Activated CD8-positive, alpha-beta T cell treated with anti-CD3 and anti-CD28 coated beads, Interleukin-2, amount 10 ng/mL, durations not matched to agents 7 days and 5 days (primary cell): ENCODE results near the gene CASR. TPM values are rescaled to one million over a fixed set of nuclear protein-coding genes. Genes with fewer than 3 reads are reported as not detected.

Experiments used
- ATAC-seq: fragments of 150-1000 bp; cut with Tn5 transposase; one replicate; pipeline ENCODE4 v1.10.0; 2021; ENCODE audit warnings: moderate library complexity
- CTCF ChIA-PET: fragments of 350-600 bp; sonication (Branson Sonifier 250); formaldehyde crosslinking; loops from one replicate; lab custom pipeline; 2021; ENCODE audit warnings: antibody characterized with exemption; lab: Charles Lee
- POLR2A ChIA-PET: fragments of 350-600 bp; sonication (Branson Sonifier 250); formaldehyde crosslinking; loops from one replicate; lab custom pipeline; 2021; ENCODE audit warnings: antibody characterized with exemption; lab: Charles Lee
- DNase-seq: peaks from one replicate; pipeline ENCODE4 v3.0.0-alpha.2; 2020
- H3K27ac Mint-ChIP-seq: one replicate; pipeline ENCODE4 v1.8.0; 2021; ENCODE audit warnings: mild to moderate bottlenecking, mixed read lengths
- H3K27me3 Mint-ChIP-seq: one replicate; pipeline ENCODE4 v1.8.0; 2021; ENCODE audit warnings: low read depth, mixed read lengths
- H3K36me3 Mint-ChIP-seq: one replicate; pipeline ENCODE4 v1.8.0; 2021; ENCODE audit warnings: low read depth, mixed read lengths
- H3K4me1 Mint-ChIP-seq: one replicate; pipeline ENCODE4 v1.8.0; 2021; ENCODE audit warnings: low read depth, mixed read lengths
- H3K4me3 Mint-ChIP-seq: one replicate; pipeline ENCODE4 v1.8.0; 2021; ENCODE audit warnings: mild to moderate bottlenecking, mixed read lengths
- H3K9me3 Mint-ChIP-seq: one replicate; pipeline ENCODE4 v1.8.0; 2022; ENCODE audit warnings: mixed read lengths; ENCODE audit not compliant: insufficient read depth
- total RNA-seq, 2 experiments: library from RNA; stranded (reverse); gene quantifications; one replicate each; pipeline ENCODE4 v1.2.3, GENCODE V29; 2021

Gene CASR
- total RNA-seq, 2 experiments from 2014 or later: not detected

DNA sequence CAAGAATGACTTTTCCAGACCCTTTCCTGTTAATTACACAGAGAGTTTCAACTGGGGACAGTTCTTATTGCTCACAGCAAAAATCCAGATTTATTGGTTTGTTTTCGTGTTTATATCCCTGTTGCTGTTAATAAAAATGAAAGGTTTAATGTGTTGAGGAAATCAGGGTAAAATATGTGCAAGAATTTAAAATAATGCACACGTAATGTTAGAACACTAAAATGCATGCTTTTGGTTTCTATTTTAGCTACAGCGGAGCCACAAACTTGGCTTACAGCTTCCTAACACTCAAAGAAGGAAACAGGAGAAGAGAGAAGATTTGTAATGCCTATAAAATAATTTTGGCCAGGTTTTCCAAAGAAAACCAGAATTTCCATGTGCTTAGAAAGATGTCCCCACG lies 62.7 kb downstream of the CASR start:
- DNase-seq: no peak
- H3K27ac Mint-ChIP-seq: peak overlapping the region; percentile 73
- no peaks in the 10 kb centered on the region for H3K9me3 Mint-ChIP-seq
- no peaks in the 10 kb centered on the region for H3K36me3 Mint-ChIP-seq
- POLR2A ChIA-PET: interaction anchor here (1.0 kb wide), 1 partner anchor 701 kb away, joined by 3 read pairs; the partner anchor contains the start of gene POLQ
- H3K4me3 Mint-ChIP-seq: peak overlapping the region; percentile 64
- CTCF ChIA-PET: interaction anchor here (1.0 to 1.7 kb wide), 9 partner anchors 8 to 145 kb away, joined by 3 to 10 read pairs (median 4); no protein-coding TSS in a partner anchor
- H3K4me1 Mint-ChIP-seq: peaks cover 20% of the 10 kb centered on the region
- ATAC-seq: no peak
- peaks cover 30% of the 10 kb centered on the region for H3K27me3 Mint-ChIP-seq

DNA sequence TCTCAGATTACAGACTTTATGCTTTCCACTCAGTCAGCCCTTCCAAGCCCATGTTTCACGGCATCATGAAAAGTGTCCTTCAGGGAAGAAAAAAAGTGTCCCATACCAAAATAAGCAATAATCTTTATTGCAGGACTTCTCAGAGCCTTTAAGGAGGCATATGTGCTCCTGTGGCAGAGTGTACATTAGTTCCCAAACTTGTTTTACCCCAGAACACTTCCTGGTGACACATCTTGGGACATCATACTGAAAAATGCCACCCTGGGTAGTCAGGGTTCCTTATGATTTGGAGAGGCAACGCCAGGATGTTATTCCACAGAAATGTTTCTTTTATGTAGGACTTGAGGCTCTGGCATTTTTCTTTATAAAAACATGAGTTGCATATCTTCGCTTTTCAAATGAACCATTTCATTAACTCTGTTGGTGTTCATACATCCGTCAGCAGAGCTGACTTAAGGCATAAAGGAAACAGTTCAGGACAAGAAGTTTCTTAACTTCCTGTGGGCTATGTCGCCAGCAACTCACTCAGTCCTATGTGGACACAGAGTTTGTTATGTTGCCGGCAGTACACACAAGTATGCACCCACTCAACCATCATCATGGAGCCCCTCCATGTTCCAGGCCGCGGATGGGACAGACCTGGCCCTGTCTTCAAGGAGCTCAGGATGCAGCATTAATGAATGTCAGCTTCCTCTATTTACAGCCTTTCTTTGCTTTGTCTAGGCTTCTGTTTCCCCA lies 63.8 kb downstream of the CASR start:
- ChIA-PET CTCF (interaction anchor here (1.2 to 1.7 kb wide), 6 partner anchors 12 to 146 kb away, joined by 3 to 7 read pairs (median 4); no protein-coding TSS in a partner anchor), POLR2A (interaction anchor here (1.0 kb wide), 1 partner anchor 702 kb away, joined by 3 read pairs; the partner anchor contains the start of gene POLQ)
- Mint-ChIP-seq H3K27ac (no peak overlapping the region), H3K4me1 (peaks cover 20% of the 10 kb centered on the region), H3K4me3 (no peak overlapping the region), H3K27me3 (peaks cover 22% of the 10 kb centered on the region), H3K9me3 (no peaks in the 10 kb centered on the region), H3K36me3 (no peaks in the 10 kb centered on the region)
- no peak for DNase-seq
- ATAC-seq: no peak

DNA sequence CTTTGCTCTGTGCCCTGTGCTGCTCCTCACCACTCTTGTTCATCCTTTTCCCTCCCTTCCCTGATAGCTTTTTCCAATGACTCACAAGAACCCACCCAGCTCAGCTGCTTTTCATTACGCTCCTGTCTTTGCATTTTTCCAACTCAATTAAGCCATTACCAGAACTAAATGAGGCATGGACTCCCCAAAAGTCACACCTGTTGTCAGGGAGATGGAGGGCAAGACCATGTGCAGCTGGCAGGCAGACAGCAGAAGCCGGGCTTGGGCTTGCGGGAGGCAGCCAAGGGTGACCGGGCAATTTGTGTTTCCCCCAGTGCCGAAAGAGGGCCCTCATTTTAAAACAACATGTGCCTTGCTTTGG lies 64.3 kb downstream of the CASR start:
- no peak overlapping the region for H3K27ac Mint-ChIP-seq
- H3K4me1 Mint-ChIP-seq: peaks cover 20% of the 10 kb centered on the region
- POLR2A ChIA-PET: no interaction called here
- DNase-seq (no peak), ATAC-seq (no peak)
- H3K27me3 Mint-ChIP-seq: peaks cover 19% of the 10 kb centered on the region
- H3K9me3 Mint-ChIP-seq: no peaks in the 10 kb centered on the region
- CTCF ChIA-PET: interaction anchor here (1.2 to 1.3 kb wide), 3 partner anchors 11 to 147 kb away, joined by 3 to 4 read pairs (median 3); no protein-coding TSS in a partner anchor
- no peaks in the 10 kb centered on the region for H3K36me3 Mint-ChIP-seq
- H3K4me3 Mint-ChIP-seq: no peak overlapping the region

DNA sequence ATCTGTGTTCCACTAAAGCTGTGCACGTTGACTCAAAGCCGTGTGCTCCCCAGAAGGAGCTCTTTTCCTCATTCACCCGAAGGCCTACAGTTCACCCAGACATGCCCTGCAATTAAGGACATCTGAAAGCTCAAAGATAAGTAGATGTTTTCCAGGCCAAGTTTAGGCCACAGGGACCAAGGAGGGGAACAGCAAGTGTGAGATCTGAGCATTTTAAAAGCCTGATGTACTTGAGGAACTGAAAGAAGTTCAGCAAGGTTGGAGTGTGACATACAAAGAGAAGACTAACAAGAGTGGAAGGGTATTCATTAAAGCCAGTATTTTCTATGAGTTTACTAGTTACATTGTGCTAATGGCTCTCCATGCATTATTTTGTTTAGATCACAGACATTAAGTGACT lies 68.0 kb downstream of the CASR start:
- ATAC-seq: no peak
- DNase-seq: no peak

DNA sequence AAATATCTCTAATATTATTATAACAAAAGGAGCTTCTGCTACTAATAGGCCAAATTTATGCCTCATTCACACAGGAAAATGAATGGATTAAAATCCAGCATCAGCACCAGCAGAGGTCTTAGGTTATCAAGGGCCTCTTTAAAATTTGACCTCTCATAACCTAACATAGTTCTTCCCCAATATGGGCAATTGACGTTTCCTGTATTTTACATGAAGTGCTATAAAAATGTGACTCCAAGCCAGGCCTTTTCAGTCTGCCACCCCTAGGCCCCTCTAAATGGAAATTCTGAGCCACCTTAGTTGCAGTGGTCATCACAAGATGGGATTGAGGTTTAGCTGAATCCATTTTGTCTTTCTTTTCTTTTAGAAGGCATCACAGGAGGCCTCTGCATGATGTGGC lies 70.1 kb downstream of the CASR start:
- CTCF ChIA-PET: interaction anchor here (1.3 kb wide), 1 partner anchor 152 kb away, joined by 6 read pairs; no protein-coding TSS in a partner anchor

More for the DNA sequence above, 68.0 kb downstream of the CASR start:
- Mint-ChIP-seq H3K4me3 (no peak overlapping the region), H3K4me1 (peaks cover 11% of the 10 kb centered on the region), H3K27me3 (peaks cover 8% of the 10 kb centered on the region), H3K9me3 (no peaks in the 10 kb centered on the region), H3K27ac (no peak overlapping the region), H3K36me3 (no peaks in the 10 kb centered on the region)
- CTCF ChIA-PET: interaction anchor here (1.0 kb wide), 1 partner anchor 148 kb away, joined by 3 read pairs; no protein-coding TSS in a partner anchor
- POLR2A ChIA-PET: no interaction called here

DNA sequence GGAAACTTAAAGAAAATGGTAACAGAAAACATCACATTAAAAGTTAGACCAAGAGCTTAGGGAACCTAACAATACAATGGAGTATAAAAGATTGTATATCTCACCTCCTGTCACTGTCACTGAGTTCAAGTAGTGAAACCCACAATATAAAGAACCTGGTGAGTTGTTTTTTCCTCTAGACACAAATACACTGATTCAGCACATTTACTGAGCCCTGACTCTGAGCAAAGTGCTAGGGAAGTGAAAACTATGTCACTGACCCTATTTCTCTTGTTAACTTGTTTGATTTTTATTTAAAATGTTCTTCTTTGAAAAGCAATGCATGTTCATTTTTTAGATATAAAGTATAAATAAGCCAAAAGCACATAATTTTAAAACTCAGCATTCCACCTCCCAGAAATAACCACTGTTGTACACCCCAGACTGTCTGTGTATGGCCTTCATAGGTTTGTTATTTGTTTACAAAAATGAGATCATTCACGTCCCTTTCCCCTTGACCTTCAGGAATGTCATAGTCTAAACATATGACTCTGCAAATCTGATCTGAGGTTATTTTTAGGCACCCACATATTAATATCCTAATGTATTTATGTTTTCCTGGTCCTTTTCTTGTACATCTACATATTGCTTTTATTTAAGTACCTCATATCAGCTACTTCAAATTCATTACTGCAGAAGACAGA lies 72.4 kb downstream of the CASR start:
- Mint-ChIP-seq H3K27ac (no peak overlapping the region), H3K27me3 (peaks cover 10% of the 10 kb centered on the region), H3K4me3 (no peak overlapping the region), H3K36me3 (no peaks in the 10 kb centered on the region), H3K9me3 (no peaks in the 10 kb centered on the region), H3K4me1 (peaks cover 6% of the 10 kb centered on the region)
- no peak for ATAC-seq
- DNase-seq: no peak
- CTCF ChIA-PET: interaction anchor here (1.1 to 1.5 kb wide), 3 partner anchors 44 to 373 kb away, joined by 3 to 11 read pairs (median 4); no protein-coding TSS in a partner anchor
- POLR2A ChIA-PET: no interaction called here

More for the DNA sequence above, 70.1 kb downstream of the CASR start:
- DNase-seq (no peak), ATAC-seq (no peak)
- POLR2A ChIA-PET: interaction anchor here (0.8 kb wide), 1 partner anchor 9 kb away, joined by 3 read pairs; no protein-coding TSS in a partner anchor
- Mint-ChIP-seq H3K4me3 (no peak overlapping the region), H3K9me3 (no peaks in the 10 kb centered on the region), H3K36me3 (no peaks in the 10 kb centered on the region), H3K4me1 (peaks cover 3% of the 10 kb centered on the region), H3K27me3 (peaks cover 12% of the 10 kb centered on the region), H3K27ac (no peak overlapping the region)

DNA sequence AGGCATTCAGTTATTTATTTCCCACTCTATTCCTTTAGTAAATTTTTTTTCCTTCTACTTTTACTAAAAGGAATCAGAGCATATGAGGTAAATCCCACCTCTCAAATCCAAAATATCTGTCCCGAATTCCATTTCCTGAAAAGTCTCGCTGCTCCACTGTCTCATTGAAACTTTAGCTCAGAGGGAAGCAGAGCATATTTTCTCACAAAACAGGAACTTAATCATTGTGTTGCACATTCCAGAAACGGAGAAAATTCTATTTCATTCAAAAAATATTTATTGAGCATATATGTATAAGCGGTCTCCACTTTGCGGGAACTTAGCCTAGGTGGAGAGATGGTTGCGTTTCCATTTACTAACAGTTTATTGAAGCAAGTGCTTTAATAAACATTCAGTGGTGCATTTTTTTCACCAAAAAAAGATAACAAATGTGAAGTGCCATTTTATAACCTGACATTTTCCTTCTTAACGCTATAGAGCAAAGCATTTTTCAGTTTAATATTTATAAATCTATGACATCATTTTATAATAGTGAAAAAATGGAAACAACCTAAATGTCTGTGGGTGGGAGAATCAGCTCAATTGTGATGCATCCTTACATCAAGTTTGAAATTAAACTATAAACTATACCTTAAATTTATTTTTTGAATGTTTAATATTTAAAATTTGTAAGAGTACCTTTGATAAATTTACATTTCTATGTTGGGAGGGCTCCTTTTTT lies 74.3 kb downstream of the CASR start:
- ATAC-seq (no peak), DNase-seq (no peak)
- H3K27ac Mint-ChIP-seq: no peak overlapping the region
- POLR2A ChIA-PET: no interaction called here
- H3K36me3 Mint-ChIP-seq: no peaks in the 10 kb centered on the region
- peaks cover 6% of the 10 kb centered on the region for H3K4me1 Mint-ChIP-seq
- peaks cover 15% of the 10 kb centered on the region for H3K27me3 Mint-ChIP-seq
- H3K4me3 Mint-ChIP-seq: no peak overlapping the region
- CTCF ChIA-PET: interaction anchor here (0.7 to 4.4 kb wide), 14 partner anchors 8 to 711 kb away, joined by 3 to 40 read pairs (median 4); partner anchors contain the start of gene POLQ
- no peaks in the 10 kb centered on the region for H3K9me3 Mint-ChIP-seq

DNA sequence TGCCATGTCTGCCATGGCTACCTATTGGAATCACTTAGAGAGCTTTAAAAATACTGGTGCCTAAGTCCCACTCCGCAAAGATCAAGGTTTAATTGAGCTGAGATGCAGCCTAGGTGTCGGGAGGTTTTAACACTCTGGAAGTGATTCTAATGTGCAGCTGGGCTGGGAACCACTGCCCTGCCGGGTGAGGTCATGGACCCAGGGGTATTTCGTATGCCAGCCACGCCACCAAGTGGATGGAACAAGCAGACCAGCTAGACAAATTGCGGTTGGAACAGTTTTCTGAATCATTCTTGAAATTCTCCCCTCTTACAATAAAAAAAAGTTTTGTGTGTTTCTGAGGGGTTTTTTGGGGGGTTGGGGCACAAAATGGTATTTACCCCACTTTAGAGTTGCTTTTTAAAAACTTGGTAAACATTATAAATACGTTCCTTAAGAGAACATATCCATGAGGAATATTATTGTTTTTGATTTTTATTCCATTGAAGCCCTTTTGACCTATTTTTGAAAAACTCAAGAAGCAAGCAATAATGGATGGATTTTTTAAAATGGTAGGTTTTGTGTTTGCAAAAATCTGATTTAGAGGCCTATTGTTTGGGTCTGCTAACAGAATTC lies 75.4 kb downstream of the CASR start:
- Mint-ChIP-seq H3K4me1 (peaks cover 6% of the 10 kb centered on the region), H3K9me3 (no peaks in the 10 kb centered on the region), H3K4me3 (no peak overlapping the region), H3K27me3 (peaks cover 23% of the 10 kb centered on the region), H3K27ac (no peak overlapping the region), H3K36me3 (no peaks in the 10 kb centered on the region)
- POLR2A ChIA-PET: interaction anchor here (0.9 kb wide), 1 partner anchor 12 kb away, joined by 3 read pairs; no protein-coding TSS in a partner anchor
- CTCF ChIA-PET: interaction anchor here (0.7 to 4.4 kb wide), 19 partner anchors 9 to 712 kb away, joined by 3 to 40 read pairs (median 4); partner anchors contain the start of genes EAF2, IQCB1 and POLQ
- ATAC-seq (peak; percentile 90), DNase-seq (peak; percentile 63)

DNA sequence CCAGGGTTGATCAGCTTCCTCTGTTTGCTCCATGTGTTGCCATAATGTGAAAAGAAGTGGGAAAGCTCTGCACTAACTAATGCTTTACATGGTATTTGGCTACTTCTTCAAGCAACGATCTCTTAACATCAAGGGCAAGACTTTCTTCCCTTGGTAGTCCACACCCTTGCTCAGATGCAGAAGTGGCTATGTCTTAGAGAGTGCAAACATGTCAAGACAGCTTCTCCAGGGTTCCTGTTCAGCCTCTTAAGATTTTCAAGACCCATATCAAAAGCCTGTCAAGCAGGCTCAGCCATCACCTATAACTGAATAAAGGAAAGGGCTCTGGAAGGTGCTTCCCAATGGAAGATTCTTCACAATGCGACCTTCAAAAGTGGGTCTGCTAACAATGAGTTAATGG lies 76.7 kb downstream of the CASR start:
- H3K27ac Mint-ChIP-seq: no peak overlapping the region

DNA sequence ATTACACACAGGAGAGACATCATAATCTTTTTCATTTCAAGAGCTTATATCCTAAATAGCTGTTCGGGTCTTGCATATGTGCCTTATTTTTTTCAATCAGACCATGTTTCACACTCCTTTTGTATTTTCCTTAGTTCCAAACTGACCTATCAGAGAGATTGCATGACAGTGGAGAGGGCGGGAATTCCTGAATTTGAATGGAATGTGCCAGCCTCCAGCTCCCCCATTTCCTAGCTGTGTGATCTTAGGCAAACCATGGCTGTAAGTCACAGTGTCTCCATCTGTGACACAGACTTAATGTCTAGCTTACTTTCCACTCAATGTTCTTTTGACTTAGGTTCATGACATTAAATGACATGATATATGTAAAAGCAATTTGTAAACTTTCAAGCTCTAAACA lies 79.6 kb downstream of the CASR start:
- peaks cover 36% of the 10 kb centered on the region for H3K27me3 Mint-ChIP-seq
- H3K27ac Mint-ChIP-seq: no peak overlapping the region
- ChIA-PET POLR2A (interaction anchor here (0.8 kb wide), 1 partner anchor 9 kb away, joined by 3 read pairs; no protein-coding TSS in a partner anchor), CTCF (interaction anchor here (0.7 to 2.6 kb wide), 6 partner anchors 15 to 161 kb away, joined by 3 to 8 read pairs (median 6); partner anchors contain the start of gene FAM162A)
- ATAC-seq: no peak
- no peaks in the 10 kb centered on the region for H3K36me3 Mint-ChIP-seq
- peaks cover 4% of the 10 kb centered on the region for H3K4me1 Mint-ChIP-seq
- no peaks in the 10 kb centered on the region for H3K9me3 Mint-ChIP-seq
- DNase-seq: no peak
- H3K4me3 Mint-ChIP-seq: no peak overlapping the region

More for the DNA sequence above, 76.7 kb downstream of the CASR start:
- Mint-ChIP-seq H3K4me3 (no peak overlapping the region), H3K9me3 (no peaks in the 10 kb centered on the region), H3K27me3 (peaks cover 36% of the 10 kb centered on the region), H3K4me1 (peaks cover 6% of the 10 kb centered on the region), H3K36me3 (no peaks in the 10 kb centered on the region)
- ChIA-PET POLR2A (no interaction called here), CTCF (interaction anchor here (0.9 to 4.4 kb wide), 6 partner anchors 14 to 715 kb away, joined by 3 to 40 read pairs (median 5); partner anchors contain the start of gene POLQ)
- ATAC-seq: no peak
- DNase-seq: no peak
